Neural cell (in vitro differentiated cells): ENCODE measurements around the gene TOR1AIP2.

Experiments
- EZH2 ChIP-seq: fragments of 200-600, 300-800 bp; shearing (Covaris generic), sonication (generic); IDR thresholded peaks from 2 replicates; pipeline ENCODE4 v1.6.1; 2014; ENCODE audit warnings: antibody characterized with exemption, low read length, borderline replicate concordance, mild to moderate bottlenecking; ENCODE audit not compliant: insufficient read depth, poor library complexity, severe bottlenecking
- POLR2AphosphoS5 ChIP-seq: IDR thresholded peaks from 2 replicates; pipeline ENCODE4 v1.6.1; 2012
- SMC3 ChIP-seq: fragments of 450-650 bp; conservative IDR thresholded peaks from 2 replicates; pipeline ENCODE4 v1.6.1; 2014; ENCODE audit warnings: antibody characterized with exemption, mild to moderate bottlenecking, moderate library complexity; ENCODE audit not compliant: poor library complexity
- TAF1 ChIP-seq: IDR thresholded peaks from 2 replicates; pipeline ENCODE4 v1.6.1; 2012; ENCODE audit warnings: low read depth
- TF ChIP-seq, protein P1 (sequence below): fragments of 450-650 bp; IDR thresholded peaks from 2 replicates; pipeline ENCODE4 v1.5.1; 2014; ENCODE audit warnings: antibody characterized with exemption, mild to moderate bottlenecking, moderate library complexity; ENCODE audit not compliant: poor library complexity, severe bottlenecking

- TF ChIP-seq, protein P1, sequence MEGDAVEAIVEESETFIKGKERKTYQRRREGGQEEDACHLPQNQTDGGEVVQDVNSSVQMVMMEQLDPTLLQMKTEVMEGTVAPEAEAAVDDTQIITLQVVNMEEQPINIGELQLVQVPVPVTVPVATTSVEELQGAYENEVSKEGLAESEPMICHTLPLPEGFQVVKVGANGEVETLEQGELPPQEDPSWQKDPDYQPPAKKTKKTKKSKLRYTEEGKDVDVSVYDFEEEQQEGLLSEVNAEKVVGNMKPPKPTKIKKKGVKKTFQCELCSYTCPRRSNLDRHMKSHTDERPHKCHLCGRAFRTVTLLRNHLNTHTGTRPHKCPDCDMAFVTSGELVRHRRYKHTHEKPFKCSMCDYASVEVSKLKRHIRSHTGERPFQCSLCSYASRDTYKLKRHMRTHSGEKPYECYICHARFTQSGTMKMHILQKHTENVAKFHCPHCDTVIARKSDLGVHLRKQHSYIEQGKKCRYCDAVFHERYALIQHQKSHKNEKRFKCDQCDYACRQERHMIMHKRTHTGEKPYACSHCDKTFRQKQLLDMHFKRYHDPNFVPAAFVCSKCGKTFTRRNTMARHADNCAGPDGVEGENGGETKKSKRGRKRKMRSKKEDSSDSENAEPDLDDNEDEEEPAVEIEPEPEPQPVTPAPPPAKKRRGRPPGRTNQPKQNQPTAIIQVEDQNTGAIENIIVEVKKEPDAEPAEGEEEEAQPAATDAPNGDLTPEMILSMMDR, result no peak
- TF ChIP-seq EZH2 (no peak), POLR2AphosphoS5 (no peak), TAF1 (no peak), SMC3 (no peak)
Observed at GRCh38 chr1:179917601-179918429, 40.2 kb upstream of the TOR1AIP2 start.
